ENCODE measurements around the gene CDX4.
"Not testable (repeated sequence)": the region's sequence is repeated elsewhere in the genome, so short reads cannot be mapped to it uniquely, and the experiment has no call there.

CDX4 gene

GRCh38 chrX:73446831-73447230, at the start of gene CDX4:
TSS of gene CDX4 (plus strand) at chrX:73447053. CDS start at chrX:73447254, 201 bp downstream.
- no peak for DNase-seq (ENCODE audit: low spot score)

- no peak for DNase-seq (ENCODE audit: low spot score)
These were observed 48.5 kb upstream of the CDX4 start for GRCh38 chrX:73398185-73398914.

GRCh38 chrX:73400136-73400748, 46.6 kb upstream of the CDX4 start:
- DNase-seq (ENCODE audit: low spot score), result no peak

GRCh38 chrX:73401591-73402266, 45.1 kb upstream of the CDX4 start:
- DNase-seq (ENCODE audit: low spot score), result no peak

- DNase-seq (ENCODE audit: low spot score), result no peak
These were observed 33.9 kb upstream of the CDX4 start for GRCh38 chrX:73412930-73413329.

- no peak for DNase-seq (ENCODE audit: low spot score)
These were observed 500 bp downstream of the CDX4 start for GRCh38 chrX:73447311-73447794.

- DNase-seq (ENCODE audit: low spot score), result no peak
These were observed 1.5 kb downstream of the CDX4 start for GRCh38 chrX:73448379-73448778.

- DNase-seq (ENCODE audit: low spot score), result no peak
These were observed 8.3 kb downstream of the CDX4 start for GRCh38 chrX:73455171-73455570.

GRCh38 chrX:73457306-73457705, 10.5 kb downstream of the CDX4 start:
- DNase-seq (ENCODE audit: low spot score), result no peak

- DNase-seq (ENCODE audit: low spot score), result no peak
These were observed 21.5 kb downstream of the CDX4 start for GRCh38 chrX:73468376-73468775.

GRCh38 chrX:73478961-73479360, 32.1 kb downstream of the CDX4 start:
- no peak for DNase-seq (ENCODE audit: low spot score)

- DNase-seq (ENCODE audit: low spot score), result no peak
These were observed 34.7 kb downstream of the CDX4 start for GRCh38 chrX:73481521-73481920.

- DNase-seq (ENCODE audit: low spot score), result no peak
These were observed 43.8 kb downstream of the CDX4 start for GRCh38 chrX:73490661-73491060.

- DNase-seq (ENCODE audit: low spot score), result not testable (repeated sequence)
These were observed 45.3 kb downstream of the CDX4 start for GRCh38 chrX:73492178-73492577.

Measured in pons (tissue), 1 donor.